Measurements from ENCODE around the gene ATP6AP1. TPM values are rescaled to one million over a fixed set of nuclear protein-coding genes. Genes with fewer than 3 reads are reported as not detected.
A peak's percentile ranks its signal among the peaks of the same experiment; 100 is the strongest.

Gene ATP6AP1
- total and polyA plus RNA-seq, 9 of the 15 experiments (the other 6 are each of a cell fraction or from before 2014, with no cell fraction given) = 8.3 to 90.5 (median 52.9) TPM

- TF ChIP-seq ZNF609 (CRISPR knock-in tag; IDR thresholded peaks at IDR 0.05; ENCODE audit: borderline replicate concordance) (no peak), GATA2 (CRISPR knock-in tag; IDR thresholded peaks at IDR 0.05) (no peak), NRF1 (conservative IDR thresholded peaks at IDR 0.05 in 1 of 2, IDR thresholded peaks at IDR 0.05 in 1 of 2) (peak; percentile 39 to 41; a peak in 3 of 4 replicates), ELF1 (tag; IDR thresholded peaks at IDR 0.05) (no peak), TCF7 (IDR thresholded peaks at IDR 0.05; ENCODE audit: borderline replicate concordance) (no peak), GATAD2A (IDR thresholded peaks at IDR 0.05) (0 out of 2 replicates have a peak, but pooled peaks have one; percentile 49), ZNF280A (IDR thresholded peaks at IDR 0.05; ENCODE audit: low read depth, partially characterized antibody) (no peak), ZNF197 (CRISPR knock-in tag; IDR thresholded peaks at IDR 0.05; ENCODE audit: low read depth) (no peak), SREBF1 (IDR thresholded peaks at IDR 0.05; ENCODE audit: borderline replicate concordance, low read depth, low read length) (no peak), SRF (CRISPR knock-in tag; IDR thresholded peaks at IDR 0.05) (peak in 1 of 2 experiments; percentile 58; a peak in 1 of 4 replicates), THRA (IDR thresholded peaks at IDR 0.05) (no peak), EP300 (IDR thresholded peaks at IDR 0.05; ENCODE audit: low read length) (no peak), HBP1 (CRISPR knock-in tag; IDR thresholded peaks at IDR 0.05) (no peak), AFF4 (CRISPR knock-in tag; IDR thresholded peaks at IDR 0.05) (no peak)
These were observed 19.1 kb upstream of the ATP6AP1 start, which contains the start of gene DNASE1L1 (continued) for GRCh38 chrX:154409222-154409871.

Data from K562 (cell line).